Suppressor macrophage (primary cell): ENCODE results near the gene ITGA7.

ENCODE experiments used
- DNase-seq, 4 experiments: peaks; one replicate each; pipeline ENCODE4 v3.0.0-alpha.2; 2020 to 2022

ITGA7 gene

GRCh38 chr12:55700255-55701018 lies 7.3 kb downstream of the ITGA7 start:
- no peak for DNase-seq

GRCh38 chr12:55699471-55700055 lies 8.1 kb downstream of the ITGA7 start:
- no peak for DNase-seq

DNA sequence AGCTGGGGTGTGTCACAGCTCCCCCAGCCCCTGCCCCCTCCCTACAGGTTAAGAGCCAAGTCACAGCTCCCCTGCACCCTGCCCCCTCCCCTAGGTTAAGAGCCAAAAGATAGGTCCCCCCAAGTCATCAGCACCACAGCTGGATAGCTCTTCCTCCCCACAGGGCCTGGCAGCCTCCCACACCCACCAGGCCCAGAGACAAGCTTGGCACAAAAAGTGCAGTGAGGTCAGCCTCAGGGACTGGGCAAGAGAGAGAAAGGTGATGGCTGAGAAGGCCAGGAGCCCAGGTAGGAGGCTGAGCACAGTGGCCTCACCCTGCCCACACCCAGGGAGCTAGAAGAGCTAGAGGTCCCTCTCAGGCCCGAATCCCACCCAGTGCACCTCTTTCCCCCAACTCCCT lies 8.7 kb downstream of the ITGA7 start:
- no peak for DNase-seq

DNA sequence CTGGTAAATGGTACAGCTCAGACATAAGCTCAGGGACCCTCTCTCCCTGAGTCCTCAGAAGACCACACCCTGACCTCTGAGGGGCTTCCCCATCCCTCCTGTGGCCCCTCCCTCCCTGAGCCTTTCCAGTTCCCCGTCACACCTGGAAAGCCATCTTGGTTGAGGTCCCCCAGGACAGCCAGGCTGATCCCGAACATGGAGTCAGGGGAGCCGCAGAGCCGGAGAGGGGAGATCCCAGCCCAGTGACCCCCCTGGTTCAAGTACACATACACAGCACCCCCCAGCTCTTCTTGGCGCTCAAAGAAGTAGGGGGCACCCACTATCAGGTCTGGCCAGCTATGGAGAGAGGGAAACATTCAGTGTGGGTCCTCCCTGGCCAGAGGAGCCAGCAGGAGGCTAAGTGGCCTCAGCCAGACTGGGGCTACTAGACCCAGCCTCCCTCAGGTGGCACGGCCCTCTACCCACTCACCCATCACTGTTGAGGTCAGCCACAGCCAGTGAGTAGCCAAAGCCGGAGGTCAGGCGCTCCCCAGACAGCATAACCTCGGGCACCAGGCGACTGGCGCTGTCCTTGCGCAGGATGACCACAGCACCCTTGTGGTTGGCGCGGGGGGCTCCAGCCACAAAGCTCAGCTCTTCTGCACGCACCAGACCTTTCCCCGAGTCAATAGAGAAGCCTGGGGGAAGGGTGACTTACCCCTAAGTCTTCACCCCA lies 9.3 kb downstream of the ITGA7 start:
- no peak for DNase-seq

GRCh38 chr12:55697686-55698085 lies 10.0 kb downstream of the ITGA7 start:
- no peak for DNase-seq

- DNase-seq, result no peak
Observed at GRCh38 chr12:55696796-55697462, 10.8 kb downstream of the ITGA7 start.

- DNase-seq, result no peak
Observed at GRCh38 chr12:55696141-55696540, 11.6 kb downstream of the ITGA7 start.

DNA sequence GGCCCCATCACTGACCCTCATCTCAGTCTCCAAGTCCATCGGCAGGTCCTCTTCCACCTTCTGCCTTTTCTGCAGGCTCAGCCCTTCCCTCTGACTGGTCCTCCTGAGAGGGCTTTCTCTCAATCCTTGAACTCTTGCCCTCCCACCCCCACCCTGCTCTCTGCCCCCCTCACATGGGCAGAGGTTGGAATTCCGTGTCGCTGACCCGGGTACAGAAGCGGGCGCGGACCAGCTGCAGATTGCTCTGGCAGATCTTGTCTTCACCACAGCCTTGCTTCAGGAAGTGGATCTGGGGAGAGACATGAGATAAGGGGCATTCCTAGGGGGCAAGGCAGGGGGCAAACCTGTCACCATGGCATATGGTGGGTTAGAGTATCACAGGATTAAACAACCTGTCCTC lies 12.4 kb downstream of the ITGA7 start:
- no peak for DNase-seq

GRCh38 chr12:55694651-55695050 lies 13.1 kb downstream of the ITGA7 start:
- DNase-seq, result no peak

DNA sequence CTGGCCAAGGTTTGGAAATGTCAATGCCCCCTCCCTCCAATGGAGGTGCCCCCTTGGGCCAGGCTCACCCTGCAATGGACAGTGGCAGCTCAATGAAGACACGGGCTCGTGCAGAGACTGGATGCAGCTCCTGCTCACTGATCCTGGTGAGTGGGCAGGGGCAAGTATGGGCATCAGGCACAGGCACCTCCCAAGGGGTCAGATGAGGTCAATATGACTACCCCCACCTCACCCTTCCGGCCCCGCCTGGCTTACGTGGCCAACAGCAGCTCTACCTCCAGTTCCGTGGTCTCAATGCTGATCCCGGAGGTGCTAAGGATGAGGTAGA lies 13.6 kb downstream of the ITGA7 start:
- no peak for DNase-seq

- no peak for DNase-seq
Observed at GRCh38 chr12:55693323-55694187, 14.1 kb downstream of the ITGA7 start.

DNA sequence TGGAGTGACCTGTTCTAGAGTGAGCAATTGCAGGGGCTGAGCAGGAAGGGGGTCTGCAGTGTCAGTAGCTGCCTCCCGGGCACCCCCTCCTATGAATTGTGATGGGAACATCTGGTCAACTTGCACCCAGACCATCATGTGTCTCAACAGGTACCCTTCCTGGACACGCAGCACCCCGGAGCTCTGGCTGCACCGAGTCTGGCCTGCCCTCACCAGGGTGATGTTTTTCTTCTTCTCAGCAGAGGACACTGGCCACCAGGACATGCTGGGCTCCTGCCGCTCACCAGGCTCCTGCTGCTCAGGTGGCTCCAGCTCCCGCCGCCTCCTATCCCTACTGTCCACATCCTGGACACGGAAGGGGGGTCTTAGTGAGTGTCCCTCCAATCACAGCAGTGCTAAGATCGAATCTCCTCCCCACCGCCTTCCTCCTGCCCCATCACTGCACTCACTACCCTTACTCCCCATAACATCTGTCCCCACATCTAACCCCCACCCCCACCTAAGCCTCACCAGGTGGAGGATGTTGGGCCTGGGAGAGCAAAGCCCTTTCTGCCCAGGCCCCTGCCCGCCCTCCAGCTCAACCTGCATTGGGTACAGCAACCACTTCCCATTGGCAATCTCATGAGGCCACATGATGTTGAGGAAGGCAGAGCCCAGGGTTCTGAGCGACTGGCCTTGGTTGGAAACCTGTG lies 14.9 kb downstream of the ITGA7 start:
- no peak for DNase-seq

DNA sequence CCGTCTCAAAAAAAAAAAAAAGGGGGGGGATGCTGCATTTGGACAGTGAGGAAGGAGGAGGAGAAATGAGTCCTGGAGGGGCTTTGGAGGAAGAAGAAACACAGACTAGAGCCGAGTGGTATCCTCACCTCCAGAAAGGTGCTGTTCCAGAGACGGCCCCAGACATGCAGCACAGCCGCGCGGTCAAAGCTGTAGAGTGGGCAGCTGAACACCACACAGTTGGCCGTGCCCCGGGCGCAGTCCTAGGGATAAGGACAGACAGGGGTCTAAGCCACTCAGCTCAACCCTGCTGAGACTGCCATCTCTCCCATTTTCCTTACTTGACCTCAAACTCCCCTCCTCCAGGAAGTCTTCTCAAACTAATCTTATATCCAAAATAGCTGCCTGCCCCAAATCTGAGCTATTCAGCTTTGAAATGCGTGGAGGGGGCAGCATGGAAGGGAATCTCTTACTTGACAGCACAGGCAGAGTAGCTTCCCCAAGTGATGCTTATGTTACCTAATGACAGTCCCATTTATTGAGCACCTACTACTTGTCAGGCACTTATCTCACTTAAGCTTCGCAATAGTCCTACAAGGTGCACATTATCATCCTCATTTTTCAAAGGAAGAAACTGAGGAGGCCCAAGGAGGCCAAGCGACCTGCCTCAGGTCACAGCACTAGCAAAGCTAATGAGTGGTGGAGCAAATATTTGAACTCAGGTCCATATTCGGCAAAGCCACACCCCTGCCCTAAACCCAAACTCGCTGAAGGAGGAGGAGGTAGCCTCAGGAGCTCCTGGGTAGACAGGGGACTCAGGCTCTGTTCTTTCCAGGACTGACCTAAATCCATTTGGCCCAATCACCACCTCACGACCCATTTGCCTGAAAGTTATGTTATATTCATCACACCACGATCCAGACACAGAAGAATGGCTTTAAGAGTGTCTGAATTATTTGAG lies 18.7 kb downstream of the ITGA7 start:
- DNase-seq, result no peak

GRCh38 chr12:55687746-55688145 lies 20.0 kb downstream of the ITGA7 start:
- peak in 3 of 4 experiments; percentile 35 to 47 (median 39) for DNase-seq

DNA sequence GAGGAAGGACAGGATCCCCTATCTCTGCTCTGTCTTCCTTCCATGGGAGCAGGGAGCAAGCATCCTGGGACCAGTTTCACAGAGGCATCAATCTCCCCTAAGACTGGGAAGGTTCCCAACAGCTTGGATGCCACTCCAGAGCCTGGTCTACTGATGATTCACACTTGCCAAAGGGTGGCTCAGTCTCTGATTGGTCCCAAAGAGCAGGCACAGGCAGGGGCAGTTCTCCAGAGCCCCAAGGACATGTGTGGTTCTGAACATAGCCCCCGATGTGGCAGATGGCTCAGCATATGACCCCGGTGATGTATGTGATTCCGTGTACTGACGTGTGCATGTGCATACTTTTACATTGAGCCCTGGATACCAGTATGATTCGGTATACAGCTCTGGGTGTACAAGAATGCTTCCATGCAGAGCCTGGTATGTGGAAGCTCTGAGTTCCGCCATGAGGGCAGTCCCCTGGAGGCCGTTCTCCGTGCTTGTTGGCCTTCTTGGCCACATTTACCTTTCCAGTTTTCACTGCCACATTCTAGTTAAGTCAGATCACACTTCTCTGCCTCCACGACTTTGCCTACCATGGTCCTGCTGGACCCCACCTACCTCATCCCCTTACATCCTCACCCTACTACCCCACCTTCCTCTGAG lies 21.2 kb downstream of the ITGA7 start:
- no peak for DNase-seq

DNA sequence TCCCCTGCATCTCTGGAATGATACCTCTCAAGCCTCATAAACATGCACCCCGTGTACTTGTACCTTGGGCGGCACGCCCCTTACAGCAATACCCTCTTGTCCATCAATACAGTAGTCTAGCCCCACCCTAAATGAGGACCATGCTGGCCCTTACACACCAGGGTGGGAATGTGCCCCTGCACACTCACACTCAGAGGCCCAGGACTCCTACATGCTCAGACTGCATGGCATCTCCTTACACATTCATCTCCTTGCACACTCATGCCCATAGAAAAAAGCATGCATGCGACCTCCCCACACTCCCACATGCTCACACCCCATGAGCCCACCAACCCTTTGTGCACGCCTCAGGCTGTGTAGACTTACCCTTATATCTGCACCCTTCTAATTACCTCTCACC lies 22.0 kb downstream of the ITGA7 start:
- no peak for DNase-seq

GRCh38 chr12:55684761-55685370 lies 22.8 kb downstream of the ITGA7 start:
- DNase-seq, result no peak

DNA sequence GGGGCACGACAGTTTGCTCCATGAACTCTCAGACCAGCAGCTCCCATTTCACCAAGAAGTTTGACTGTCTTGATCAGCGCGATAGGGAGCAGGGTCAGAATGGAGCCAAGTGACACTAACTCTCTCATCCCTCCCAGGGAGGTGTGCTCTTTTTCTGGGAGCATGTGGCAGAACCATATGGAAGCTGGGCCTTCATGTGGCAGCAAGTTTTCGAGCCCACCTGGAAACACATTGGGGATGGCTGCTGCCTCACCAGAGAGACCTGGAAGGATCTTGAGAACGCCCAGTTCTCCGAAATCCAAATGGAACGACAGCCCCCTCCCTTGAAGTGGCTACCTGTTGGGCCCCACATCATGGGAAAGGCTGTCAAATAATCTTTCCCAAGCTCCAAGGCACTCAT lies 24.0 kb downstream of the ITGA7 start:
- DNase-seq, result no peak

GRCh38 chr12:55682087-55682796 lies 25.5 kb downstream of the ITGA7 start:
- no peak for DNase-seq
